Endothelial cell of umbilical vein (primary cell): ENCODE measurements around the gene POLE2. TPM values are rescaled to one million over a fixed set of nuclear protein-coding genes. Genes with fewer than 3 reads are reported as not detected.
"Not testable (repeated sequence)": the region's sequence is repeated elsewhere in the genome, so short reads cannot be mapped to it uniquely, and the experiment has no call there.

Source experiments
- BruUV-seq: library from RNA; stranded (reverse); fragments of 400-500 nt; replicated peaks from 2 replicates; lab custom pipeline; 2021; lab: Mats Ljungman, UMichigan
- CTCF ChIA-PET: fragments of 300-600, 350-600 bp; sonication (Branson Sonifier 250); formaldehyde crosslinking; loops from one replicate; lab custom pipeline; 2021; ENCODE audit warnings: antibody characterized with exemption, inconsistent platforms; lab: Charles Lee
- POLR2A ChIA-PET: fragments of 300-600, 350-600 bp; sonication (Branson Sonifier 250); formaldehyde crosslinking; loops from one replicate; lab custom pipeline; 2021; ENCODE audit warnings: antibody characterized with exemption, inconsistent platforms; lab: Charles Lee
- DNase-seq: peaks from one replicate; pipeline ENCODE4 v3.0.0-alpha.2; 2011; ENCODE audit warnings: low read depth, low spot score
- FAIRE-seq: peaks from 2 replicates; lab custom pipeline; 2011; peaks lifted over from hg19 to GRCh38; lab: Jason Lieb, UNC
- H2AFZ ChIP-seq: 2 replicates; pipeline ENCODE4 v1.6.0; 2012; ENCODE audit warnings: low read depth, low read length, control low read depth, inconsistent platforms
- H3K27ac ChIP-seq: 2 replicates; pipeline ENCODE4 v1.5.1; 2011; ENCODE audit warnings: low read depth, mild to moderate bottlenecking, control low read depth, low read length, moderate library complexity; ENCODE audit not compliant: insufficient read depth
- H3K27me3 ChIP-seq, 2 experiments: 2 replicates each; pipeline versions ENCODE4 v1.6.0 to v1.6.1; 2011; ENCODE audit warnings: low read length in 2 of 2, mixed read lengths in 1 of 2; ENCODE audit not compliant: control insufficient read depth in 2 of 2, insufficient read depth in 2 of 2
- H3K36me3 ChIP-seq, 2 experiments: 2 replicates in 1 of 2; 3 replicates in 1 of 2; pipeline ENCODE4 v1.5.1; 2011; ENCODE audit warnings: low read length in 2 of 2, mild to moderate bottlenecking in 1 of 2, moderate library complexity in 1 of 2; ENCODE audit not compliant: control insufficient read depth in 2 of 2, insufficient read depth in 2 of 2; ENCODE audit errors: extremely low read depth in 1 of 2
- H3K4me1 ChIP-seq: 3 replicates; pipeline ENCODE4 v1.5.1; 2011; ENCODE audit warnings: mild to moderate bottlenecking, low read length; ENCODE audit not compliant: control insufficient read depth, insufficient read depth; ENCODE audit errors: extremely low read depth
- H3K4me2 ChIP-seq: 2 replicates; pipeline ENCODE4 v1.6.1; 2011; ENCODE audit warnings: low read length, control low read depth, mixed read lengths; ENCODE audit not compliant: insufficient read depth
- H3K4me3 ChIP-seq, 3 experiments: fragments of 200-600 bp in 1 of 3; sonication (generic), shearing (Covaris generic) in 1 of 3; replicated peaks in 1 of 3; 2 replicates each; pipeline ENCODE4 v1.5.1; 2011 to 2016; ENCODE audit warnings: control low read depth in 3 of 3, low read length in 3 of 3, mild to moderate bottlenecking in 2 of 3, inconsistent platforms in 1 of 3, low read depth in 1 of 3, moderate library complexity in 1 of 3; ENCODE audit not compliant: insufficient read depth in 1 of 3
- H3K79me2 ChIP-seq: 2 replicates; pipeline ENCODE4 v1.6.0; 2012; ENCODE audit warnings: low read length, inconsistent platforms; ENCODE audit not compliant: control insufficient read depth, insufficient read depth
- H3K9ac ChIP-seq: replicated peaks from 2 replicates; pipeline ENCODE3; 2011; ENCODE audit warnings: low read length, control low read depth; ENCODE audit not compliant: insufficient read depth; ENCODE audit errors: extremely low read depth
- H3K9me1 ChIP-seq: replicated peaks from 3 replicates; pipeline ENCODE4 v1.6.0; 2011; ENCODE audit warnings: mild to moderate bottlenecking, low read length; ENCODE audit not compliant: control insufficient read depth, insufficient read depth; ENCODE audit errors: extremely low read depth
- H3K9me3 ChIP-seq: replicated peaks from 2 replicates; pipeline ENCODE4 v1.5.1; 2012; ENCODE audit warnings: low read length, inconsistent platforms; ENCODE audit not compliant: control insufficient read depth, insufficient read depth
- H4K20me1 ChIP-seq: replicated peaks from 2 replicates; pipeline ENCODE3; 2011; ENCODE audit warnings: mild to moderate bottlenecking, low read length; ENCODE audit not compliant: control insufficient read depth, insufficient read depth; ENCODE audit errors: extremely low read depth
- EZH2 ChIP-seq: IDR thresholded peaks from 2 replicates; pipeline ENCODE4 v1.6.1; 2012; ENCODE audit warnings: borderline replicate concordance, low read depth, mild to moderate bottlenecking, moderate library complexity, low read length, inconsistent platforms; ENCODE audit not compliant: severe bottlenecking
- FOS ChIP-seq: IDR thresholded peaks from 2 replicates; pipeline ENCODE4 v1.6.1; 2011; ENCODE audit warnings: mild to moderate bottlenecking, low read length, moderate library complexity, borderline replicate concordance; ENCODE audit not compliant: insufficient read depth
- MAX ChIP-seq: IDR thresholded peaks from 2 replicates; pipeline ENCODE4 v1.6.1; 2011; ENCODE audit not compliant: insufficient read depth, insufficient read length
- dilution Hi-C: fragments of 300-500 bp; cut with MboI; formaldehyde crosslinking; loops from one replicate; pipeline ENCODE4 v1.15.0; 2019; ENCODE audit warnings: low sequenced_read_pairs; ENCODE audit not compliant: extremely low pct_ligation_motif_present
- intact Hi-C: fragments of 100-400 bp; cut with micrococcal nuclease; formaldehyde crosslinking; loops from one replicate; pipeline ENCODE4 v1.10.0; 2022
- polyA plus RNA-seq, 4 experiments: library from polyadenylated mRNA; depleted of rRNA in 3 of 4; stranded (reverse) in 3 of 4; unstranded in 1 of 4; fragments of >200 nt; gene quantifications; 2 replicates each; pipeline versions ENCODE4 v1.2.1 to v1.2.3, GENCODE V29; 2011 to 2012; ENCODE audit warnings: missing spikeins in 1 of 4
- total RNA-seq: library from RNA; stranded (reverse); gene quantifications from 2 replicates; pipeline ENCODE4 v1.2.3, GENCODE V29; 2021
- TF ChIP-seq, protein P1 (sequence below), 2 donors: IDR thresholded peaks; 1 replicate in 1 of 2; 2 replicates in 1 of 2; pipeline ENCODE4 v1.5.1; 2011; ENCODE audit warnings: low read length in 2 of 2, mild to moderate bottlenecking in 2 of 2, moderate library complexity in 2 of 2, control low read depth in 1 of 2, inconsistent platforms in 1 of 2, low read depth in 1 of 2; ENCODE audit not compliant: insufficient read depth in 1 of 2; ENCODE audit errors: extremely low read depth in 1 of 2

Gene POLE2
- total and polyA plus RNA-seq, 2 donors (not counting 3 experiments of a cell fraction or from before 2014, with no cell fraction given), result 12.5 to 16.4 TPM

- no peak for FAIRE-seq
- Histone ChIP-seq H3K9ac (no peak overlapping the region), H3K79me2 (no peaks in the 10 kb centered on the region), H4K20me1 (no peaks in the 10 kb centered on the region), H3K4me2 (no peak overlapping the region), H3K4me3 (no peak overlapping the region), H3K27me3 (no peaks in the 10 kb centered on the region), H3K9me1 (no peaks in the 10 kb centered on the region), H3K36me3 (peaks cover 0 to 2% of the 10 kb centered on the region in 2 experiments), H2AFZ (no peak overlapping the region), H3K9me3 (no peaks in the 10 kb centered on the region), H3K4me1 (no peaks in the 10 kb centered on the region), H3K27ac (no peak overlapping the region)
- POLR2A ChIA-PET, result no interaction called here
- no TSS peak for BruUV-seq
- dilution Hi-C loops (no loop called here), intact Hi-C loops (no loop called here)
- no peak for TF ChIP-seq MAX
- TF ChIP-seq, protein P1, sequence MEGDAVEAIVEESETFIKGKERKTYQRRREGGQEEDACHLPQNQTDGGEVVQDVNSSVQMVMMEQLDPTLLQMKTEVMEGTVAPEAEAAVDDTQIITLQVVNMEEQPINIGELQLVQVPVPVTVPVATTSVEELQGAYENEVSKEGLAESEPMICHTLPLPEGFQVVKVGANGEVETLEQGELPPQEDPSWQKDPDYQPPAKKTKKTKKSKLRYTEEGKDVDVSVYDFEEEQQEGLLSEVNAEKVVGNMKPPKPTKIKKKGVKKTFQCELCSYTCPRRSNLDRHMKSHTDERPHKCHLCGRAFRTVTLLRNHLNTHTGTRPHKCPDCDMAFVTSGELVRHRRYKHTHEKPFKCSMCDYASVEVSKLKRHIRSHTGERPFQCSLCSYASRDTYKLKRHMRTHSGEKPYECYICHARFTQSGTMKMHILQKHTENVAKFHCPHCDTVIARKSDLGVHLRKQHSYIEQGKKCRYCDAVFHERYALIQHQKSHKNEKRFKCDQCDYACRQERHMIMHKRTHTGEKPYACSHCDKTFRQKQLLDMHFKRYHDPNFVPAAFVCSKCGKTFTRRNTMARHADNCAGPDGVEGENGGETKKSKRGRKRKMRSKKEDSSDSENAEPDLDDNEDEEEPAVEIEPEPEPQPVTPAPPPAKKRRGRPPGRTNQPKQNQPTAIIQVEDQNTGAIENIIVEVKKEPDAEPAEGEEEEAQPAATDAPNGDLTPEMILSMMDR (IDR thresholded peaks at IDR 0.05; ENCODE audit: extremely low read depth in 1 of 2, insufficient read depth in 1 of 2, low read depth in 1 of 2, low read length in 2 of 2), result no peak
- no peak for TF ChIP-seq FOS
- TF ChIP-seq EZH2, result no peak
- no peak for DNase-seq
- CTCF ChIA-PET, result no interaction called here
Measured at GRCh38 chr14:49727171-49727570, 39.2 kb upstream of the POLE2 start.

DNA sequence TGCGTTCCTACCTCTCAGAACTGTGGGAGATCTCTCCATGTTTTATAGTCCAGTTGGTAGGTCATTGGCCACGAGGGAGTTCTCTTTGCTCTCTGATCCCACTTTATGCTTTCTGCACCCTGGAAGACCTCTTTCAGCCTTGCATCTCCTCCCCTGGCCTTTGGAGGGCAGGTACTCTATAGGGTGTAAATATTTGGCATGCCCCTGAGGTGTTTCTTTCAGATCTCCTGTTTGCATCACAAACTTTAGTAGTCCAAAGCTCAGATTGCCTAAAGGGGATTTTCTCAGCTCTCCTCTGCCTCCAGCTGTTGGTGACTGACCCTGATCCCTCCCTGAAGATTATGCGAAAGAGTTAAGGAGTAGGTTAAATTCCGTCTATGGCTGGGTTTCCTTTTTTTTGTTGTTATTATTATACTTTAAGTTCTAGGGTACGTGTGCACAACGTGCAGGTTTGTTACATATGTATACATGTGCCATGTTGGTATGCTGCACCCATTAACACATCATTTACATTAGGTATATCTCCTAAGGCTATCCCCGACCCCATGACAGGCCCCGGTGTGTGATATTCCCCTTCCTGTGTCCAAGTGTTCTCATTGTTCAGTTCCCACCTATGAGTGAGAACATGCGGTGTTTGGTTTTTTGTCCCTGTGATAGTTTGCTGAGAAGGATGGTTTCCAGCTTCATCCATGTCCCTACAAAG is 33.9 kb upstream of the POLE2 start:
- H3K4me1 ChIP-seq, H3K4me3 ChIP-seq, DNase-seq, intact Hi-C loops, H3K27me3 ChIP-seq, H3K27ac ChIP-seq, H3K9ac ChIP-seq, H3K4me2 ChIP-seq, H3K9me3 ChIP-seq, POLR2A ChIA-PET, H3K79me2 ChIP-seq, BruUV-seq, FAIRE-seq, CTCF ChIA-PET, H3K9me1 ChIP-seq, H3K36me3 ChIP-seq, dilution Hi-C loops, H2AFZ ChIP-seq, H4K20me1 ChIP-seq: not testable (repeated sequence)
